ENCODE data around the gene SND1.
A peak's percentile ranks its signal among the peaks of the same experiment; 100 is the strongest.

SND1 gene

GRCh38 chr7:127680983-127681382, 29.0 kb downstream of the SND1 start:
- TF ChIP-seq CTCF (IDR thresholded peaks at IDR 0.05; ENCODE audit: low read depth, low read length, poor library complexity, severe bottlenecking) (no peak), EZH2phosphoT487 (IDR thresholded peaks at IDR 0.05; ENCODE audit: borderline replicate concordance, low read length) (no peak)
- peaks cover 18% of the 10 kb centered on the region for H4K20me1 ChIP-seq (ENCODE audit: control insufficient read depth, insufficient read depth, low read depth, low read length)
- no peaks in the 10 kb centered on the region for H3K27me3 ChIP-seq (ENCODE audit: control insufficient read depth, low read length)

DNA sequence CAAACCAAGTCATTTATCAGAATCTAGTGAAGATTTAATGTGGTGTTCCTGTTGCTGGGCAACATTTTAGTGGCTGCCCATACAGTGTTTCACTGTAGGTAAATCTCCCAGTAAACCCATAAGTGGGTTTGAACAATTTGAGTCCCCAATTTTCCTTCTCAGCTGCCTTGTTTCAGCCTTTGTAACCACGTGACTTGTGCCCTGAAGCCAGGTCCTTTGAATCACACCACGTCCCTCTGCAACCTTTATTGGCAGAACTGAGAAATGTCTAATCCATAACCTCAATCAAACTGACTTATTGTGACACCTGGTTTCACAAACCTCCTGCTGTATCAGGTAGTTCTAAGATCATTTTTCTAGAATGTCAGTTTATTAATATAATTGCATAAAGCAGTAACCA, 30.1 kb downstream of the SND1 start:
- Histone ChIP-seq H3K36me3 (ENCODE audit: control insufficient read depth, low read length) (peaks cover 70% of the 10 kb centered on the region), H3K27ac (ENCODE audit: low read depth, low read length) (no peak overlapping the region), H3K4me3 (ENCODE audit: low read length) (no peak overlapping the region), H3K4me2 (ENCODE audit: low read length) (no peak overlapping the region), H3K79me2 (ENCODE audit: control insufficient read depth, low read length) (peaks cover 97% of the 10 kb centered on the region), H4K20me1 (ENCODE audit: control insufficient read depth, insufficient read depth, low read depth, low read length) (peaks cover 21% of the 10 kb centered on the region), H3F3A (ENCODE audit: control insufficient read depth, insufficient read depth) (no peaks in the 10 kb centered on the region), H3K27me3 (ENCODE audit: control insufficient read depth, low read length) (no peaks in the 10 kb centered on the region), H3K9me3 (ENCODE audit: control insufficient read depth, insufficient read depth, low read length) (peaks cover 23% of the 10 kb centered on the region), H3K9me2 (replicated peaks; ENCODE audit: control insufficient read depth, low read length) (no peaks in the 10 kb centered on the region), H3K4me1 (ENCODE audit: control insufficient read depth, low read length) (peaks cover 34% of the 10 kb centered on the region)
- no peak for TF ChIP-seq CTCF (IDR thresholded peaks at IDR 0.05; ENCODE audit: low read depth, low read length, poor library complexity, severe bottlenecking)
- TF ChIP-seq EZH2phosphoT487 (IDR thresholded peaks at IDR 0.05; ENCODE audit: borderline replicate concordance, low read length), result no peak

More at GRCh38 chr7:127680983-127681382, 29.0 kb downstream of the SND1 start:
- H3K9me3 ChIP-seq (ENCODE audit: control insufficient read depth, insufficient read depth, low read length), result peaks cover 23% of the 10 kb centered on the region
- peaks cover 34% of the 10 kb centered on the region for H3K4me1 ChIP-seq (ENCODE audit: control insufficient read depth, low read length)
- H3K36me3 ChIP-seq (ENCODE audit: control insufficient read depth, low read length), result peaks cover 69% of the 10 kb centered on the region
- no peak overlapping the region for H3K27ac ChIP-seq (ENCODE audit: low read depth, low read length)
- H3K4me3 ChIP-seq (ENCODE audit: low read length), result no peak overlapping the region
- H3F3A ChIP-seq (ENCODE audit: control insufficient read depth, insufficient read depth), result no peaks in the 10 kb centered on the region
- no peak overlapping the region for H3K4me2 ChIP-seq (ENCODE audit: low read length)
- H3K79me2 ChIP-seq (ENCODE audit: control insufficient read depth, low read length), result peaks cover 100% of the 10 kb centered on the region
- no peaks in the 10 kb centered on the region for H3K9me2 ChIP-seq (replicated peaks; ENCODE audit: control insufficient read depth, low read length)

GRCh38 chr7:127683776-127684681, 32.0 kb downstream of the SND1 start:
- no peaks in the 10 kb centered on the region for H3K9me2 ChIP-seq (replicated peaks; ENCODE audit: control insufficient read depth, low read length)
- H3K27me3 ChIP-seq (ENCODE audit: control insufficient read depth, low read length), result no peaks in the 10 kb centered on the region
- peak overlapping the region; percentile 23 for H3K4me2 ChIP-seq (ENCODE audit: low read length)
- peaks cover 34% of the 10 kb centered on the region for H3K4me1 ChIP-seq (ENCODE audit: control insufficient read depth, low read length)
- H3K9me3 ChIP-seq (ENCODE audit: control insufficient read depth, insufficient read depth, low read length), result peaks cover 6% of the 10 kb centered on the region; the same call in 1 of the 2 replicates
- peaks cover 90% of the 10 kb centered on the region for H3K79me2 ChIP-seq (ENCODE audit: control insufficient read depth, low read length)
- no peak for TF ChIP-seq EZH2phosphoT487 (IDR thresholded peaks at IDR 0.05; ENCODE audit: borderline replicate concordance, low read length)
- TF ChIP-seq CTCF (IDR thresholded peaks at IDR 0.05; ENCODE audit: low read depth, low read length, poor library complexity, severe bottlenecking), result no peak
- no peaks in the 10 kb centered on the region for H3F3A ChIP-seq (ENCODE audit: control insufficient read depth, insufficient read depth)
- H3K36me3 ChIP-seq (ENCODE audit: control insufficient read depth, low read length), result peaks cover 66% of the 10 kb centered on the region
- no peak overlapping the region for H3K4me3 ChIP-seq (ENCODE audit: low read length)
- H4K20me1 ChIP-seq (ENCODE audit: control insufficient read depth, insufficient read depth, low read depth, low read length), result peaks cover 21% of the 10 kb centered on the region
- no peak overlapping the region for H3K27ac ChIP-seq (ENCODE audit: low read depth, low read length)
